SK-N-SH (cell line): Measurements from ENCODE around the gene SUCLA2. TPM values are rescaled to one million over a fixed set of nuclear protein-coding genes. Genes with fewer than 3 reads are reported as not detected.

Experiments used
- CTCF ChIA-PET: fragments of 300-600, 350-600 bp; formaldehyde crosslinking; extraction: SDS; loops from one replicate; lab custom pipeline; 2021; lab: Yijun Ruan, JAX
- POLR2A ChIA-PET: fragments of 350-600 bp; sonication (Branson Sonifier 250); formaldehyde crosslinking; extraction: SDS; loops from one replicate; lab custom pipeline; 2020; ENCODE audit warnings: antibody characterized with exemption, inconsistent platforms; lab: Yijun Ruan, JAX
- DNase-seq: peaks from one replicate; pipeline ENCODE4 v3.0.0; 2012
- H2AFZ ChIP-seq: fragments of 200-600 bp; sonication (generic); 2 replicates; pipeline ENCODE4 v1.8.1; 2016; ENCODE audit warnings: antibody characterized with exemption, mild to moderate bottlenecking, low read depth
- H3F3A ChIP-seq: fragments of 200-600 bp; sonication (generic); replicated peaks from 2 replicates; pipeline ENCODE3; 2016; ENCODE audit warnings: antibody characterized with exemption, mild to moderate bottlenecking; ENCODE audit not compliant: insufficient read depth
- H3K27ac ChIP-seq, 2 experiments: fragments of 200-500 bp in 1 of 2; fragments of 200-600 bp in 1 of 2; sonication (Bioruptor generic) in 1 of 2; sonication (generic), shearing (Covaris generic) in 1 of 2; 2 replicates each; pipeline versions ENCODE4 v1.5.1 to v1.6.1; 2014 to 2016; ENCODE audit warnings: low read depth in 2 of 2, inconsistent platforms in 1 of 2, low read length in 1 of 2, mild to moderate bottlenecking in 1 of 2, mixed read lengths in 1 of 2
- H3K27me3 ChIP-seq: fragments of 200-600 bp; sonication (generic), shearing (Covaris generic); 2 replicates; pipeline ENCODE4 v1.6.1; 2016; ENCODE audit warnings: mixed run types; ENCODE audit not compliant: insufficient read depth
- H3K36me3 ChIP-seq, 2 experiments: fragments of 200-500 bp in 1 of 2; fragments of 200-600 bp in 1 of 2; sonication (Bioruptor generic) in 1 of 2; sonication (generic) in 1 of 2; replicated peaks in 1 of 2; 2 replicates each; pipeline versions ENCODE3 to v1.5.1; 2014 to 2016; ENCODE audit warnings: low read length in 1 of 2, mild to moderate bottlenecking in 1 of 2; ENCODE audit not compliant: insufficient read depth in 2 of 2, control insufficient read depth in 1 of 2
- H3K4me1 ChIP-seq, 2 experiments: fragments of 200-500 bp in 1 of 2; fragments of 200-600 bp in 1 of 2; sonication (Bioruptor generic) in 1 of 2; sonication (generic), shearing (Covaris generic) in 1 of 2; 2 replicates each; pipeline versions ENCODE4 v1.5.1 to v1.6.1; 2014 to 2016; ENCODE audit warnings: low read depth in 1 of 2, low read length in 1 of 2, mixed run types in 1 of 2; ENCODE audit not compliant: insufficient read depth in 2 of 2, control insufficient read depth in 1 of 2
- H3K4me2 ChIP-seq: fragments of 200-600 bp; sonication (generic), shearing (Covaris generic); 2 replicates; pipeline ENCODE4 v1.6.1; 2017; ENCODE audit warnings: mixed run types
- H3K4me3 ChIP-seq, 2 experiments: fragments of 200-500 bp in 1 of 2; fragments of 200-600 bp in 1 of 2; sonication (Bioruptor generic) in 1 of 2; sonication (generic), shearing (Covaris generic) in 1 of 2; 2 replicates each; pipeline versions ENCODE4 v1.5.1 to v1.8.1; 2014 to 2016; ENCODE audit warnings: low read depth in 2 of 2, inconsistent platforms in 1 of 2, low read length in 1 of 2, mild to moderate bottlenecking in 1 of 2, mixed read lengths in 1 of 2, moderate library complexity in 1 of 2
- H3K79me2 ChIP-seq: fragments of 200-600 bp; sonication (generic); 2 replicates; pipeline ENCODE4 v1.8.1; 2017; ENCODE audit warnings: mild to moderate bottlenecking; ENCODE audit not compliant: insufficient read depth
- H3K9ac ChIP-seq: fragments of 200-600 bp; sonication (generic); 2 replicates; pipeline ENCODE4 v1.6.1; 2017; ENCODE audit warnings: mixed run types
- H3K9me2 ChIP-seq: fragments of 200-600 bp; sonication (generic); 2 replicates; pipeline ENCODE4 v1.6.1; 2017; ENCODE audit warnings: mixed run types
- H3K9me3 ChIP-seq: fragments of 200-600 bp; sonication (generic); 2 replicates; pipeline ENCODE4 v1.6.1; 2017; ENCODE audit warnings: mixed run types, mild to moderate bottlenecking, moderate library complexity
- H4K20me1 ChIP-seq: fragments of 200-600 bp; sonication (generic); 2 replicates; pipeline ENCODE4 v1.6.1; 2017; ENCODE audit warnings: mild to moderate bottlenecking, mixed run types; ENCODE audit not compliant: insufficient read depth
- ELF1 ChIP-seq: IDR thresholded peaks from 2 replicates; pipeline ENCODE4 v1.4.0; 2012
- FOSL2 ChIP-seq: IDR thresholded peaks from 2 replicates; pipeline ENCODE4 v1.4.0; 2012; ENCODE audit warnings: low read depth, mild to moderate bottlenecking, moderate library complexity, borderline replicate concordance
- GABPA ChIP-seq: IDR thresholded peaks from 2 replicates; pipeline ENCODE4 v1.4.0; 2012; ENCODE audit warnings: low read depth, mild to moderate bottlenecking
- GATA2 ChIP-seq: sonication (generic); formaldehyde crosslinking; IDR thresholded peaks from 2 replicates; pipeline ENCODE4 v1.5.0; 2020; ENCODE audit warnings: mild to moderate bottlenecking, missing genetic modification reagents
- MXI1 ChIP-seq: IDR thresholded peaks from 2 replicates; pipeline ENCODE4 v1.6.1; 2012; ENCODE audit warnings: mild to moderate bottlenecking, low read depth, low read length, improper control_type of control experiment
- NRF1 ChIP-seq: IDR thresholded peaks from 2 replicates; pipeline ENCODE4 v1.6.1; 2012; ENCODE audit warnings: low read depth, mild to moderate bottlenecking, low read length
- RAD21 ChIP-seq: IDR thresholded peaks from 2 replicates; pipeline ENCODE4 v1.6.1; 2012; ENCODE audit warnings: mild to moderate bottlenecking, low read length
- SIN3A ChIP-seq: IDR thresholded peaks from 2 replicates; pipeline ENCODE4 v1.6.1; 2012; ENCODE audit warnings: low read depth, mild to moderate bottlenecking, low read length, moderate library complexity, borderline replicate concordance
- YY1 ChIP-seq: IDR thresholded peaks from 2 replicates; pipeline ENCODE4 v1.4.0; 2012; ENCODE audit warnings: low read depth, mild to moderate bottlenecking
- ZBTB33 ChIP-seq: IDR thresholded peaks from 2 replicates; pipeline ENCODE4 v1.4.0; 2012; ENCODE audit warnings: low read depth, borderline replicate concordance
- WGBS: methylation state at CpG from one replicate; pipeline ENCODE4 v1.1.6; 2017; ENCODE audit warnings: low lambda C conversion rate; 5-methylcytosine and 5-hydroxymethylcytosine counted together
- polyA plus RNA-seq, 3 experiments: library from polyadenylated mRNA; depleted of rRNA; stranded (reverse); fragments of >200 nt; gene quantifications; 2 replicates each; pipeline ENCODE4 v1.2.3, GENCODE V29; 2012
- TF ChIP-seq, protein P1 (sequence below): fragments of 150-350 bp; IDR thresholded peaks from 2 replicates; pipeline ENCODE4 v1.6.1; 2016; ENCODE audit warnings: mild to moderate bottlenecking, low read depth, low read length

The SUCLA2 gene
- polyA plus RNA-seq, 1 of the 3 experiments (the other 2 are of a cell fraction) = 24.8 TPM

DNA sequence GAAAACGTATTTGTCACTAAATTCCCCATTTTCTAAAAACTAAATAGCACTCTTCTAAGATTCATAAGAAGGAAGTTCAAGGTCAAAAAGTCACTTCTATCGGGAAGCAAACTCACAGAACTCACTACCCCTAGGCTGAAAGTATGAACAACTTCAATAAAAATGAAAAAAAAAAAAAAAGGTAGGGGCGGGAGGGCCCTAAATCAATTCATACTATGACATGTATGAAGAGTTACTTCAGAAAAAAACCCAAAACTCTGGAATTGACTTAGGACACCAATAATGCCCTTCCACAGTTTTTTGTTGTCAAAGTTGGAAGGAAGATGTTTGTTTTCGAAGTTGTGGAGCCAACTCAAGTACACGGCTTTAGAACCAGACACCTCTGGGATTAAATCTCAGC lies 1.1 kb downstream of the SUCLA2 start:
- ChIA-PET POLR2A (no interaction called here), CTCF (interaction anchor here (1.7 kb wide), 1 partner anchor 38 kb away, joined by 7 read pairs; the partner anchor contains the start of gene NUDT15)
- peak overlapping the region; percentile 83; the same call in 1 of the 2 replicates for H2AFZ ChIP-seq
- H3K9ac ChIP-seq = peak overlapping the region; percentile 87; the same call in 1 of the 2 replicates
- no peak for DNase-seq
- no peaks in the 10 kb centered on the region for H3K27me3 ChIP-seq
- peak overlapping the region; percentile 84 for H3K4me2 ChIP-seq
- peaks cover 4 to 8% of the 10 kb centered on the region in 2 experiments for H3K4me1 ChIP-seq
- no peaks in the 10 kb centered on the region for H3F3A ChIP-seq
- no peaks in the 10 kb centered on the region for H4K20me1 ChIP-seq
- H3K79me2 ChIP-seq = peaks cover 59% of the 10 kb centered on the region
- H3K4me3 ChIP-seq = peak overlapping the region; percentile 94 to 98
- H3K36me3 ChIP-seq = peaks cover 22 to 30% of the 10 kb centered on the region in 2 experiments
- WGBS = 46% methylated on average over 5 of the region's 5 CpGs
- H3K9me3 ChIP-seq = no peaks in the 10 kb centered on the region
- no peak overlapping the region for H3K27ac ChIP-seq
- no peak for TF ChIP-seq GATA2
- no peaks in the 10 kb centered on the region for H3K9me2 ChIP-seq

- Histone ChIP-seq H3K27me3 (no peaks in the 10 kb centered on the region), H3K4me3 (no peak overlapping the region)
- TF ChIP-seq SIN3A (no peak), GABPA (no peak), FOSL2 (no peak), NRF1 (no peak), ELF1 (no peak), ZBTB33 (no peak), MXI1 (no peak), RAD21 (no peak), YY1 (no peak)
- TF ChIP-seq, protein P1, sequence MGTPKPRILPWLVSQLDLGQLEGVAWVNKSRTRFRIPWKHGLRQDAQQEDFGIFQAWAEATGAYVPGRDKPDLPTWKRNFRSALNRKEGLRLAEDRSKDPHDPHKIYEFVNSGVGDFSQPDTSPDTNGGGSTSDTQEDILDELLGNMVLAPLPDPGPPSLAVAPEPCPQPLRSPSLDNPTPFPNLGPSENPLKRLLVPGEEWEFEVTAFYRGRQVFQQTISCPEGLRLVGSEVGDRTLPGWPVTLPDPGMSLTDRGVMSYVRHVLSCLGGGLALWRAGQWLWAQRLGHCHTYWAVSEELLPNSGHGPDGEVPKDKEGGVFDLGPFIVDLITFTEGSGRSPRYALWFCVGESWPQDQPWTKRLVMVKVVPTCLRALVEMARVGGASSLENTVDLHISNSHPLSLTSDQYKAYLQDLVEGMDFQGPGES = no peak
- TF ChIP-seq, all 33 proteins: peak for 0
- Histone ChIP-seq H3K9me2 (no peaks in the 10 kb centered on the region), H4K20me1 (no peaks in the 10 kb centered on the region), H3K36me3 (peaks cover 31 to 48% of the 10 kb centered on the region in 2 experiments), H3K27ac (no peak overlapping the region), H3K9ac (no peak overlapping the region), H3K4me1 (peaks cover 4 to 8% of the 10 kb centered on the region in 2 experiments), H3F3A (no peaks in the 10 kb centered on the region), H3K9me3 (no peaks in the 10 kb centered on the region), H3K4me2 (no peak overlapping the region), H3K79me2 (peaks cover 85% of the 10 kb centered on the region), H2AFZ (no peak overlapping the region)
- DNase-seq = no peak
- 98% methylated on average over 2 of the region's 2 CpGs for WGBS
- ChIA-PET POLR2A (no interaction called here), CTCF (interaction anchor here (1.1 kb wide), 1 partner anchor 98 kb away, joined by 4 read pairs; the partner anchor contains the start of gene MED4)
Observed at GRCh38 chr13:47997384-47997783, 3.7 kb downstream of the SUCLA2 start.
